ENCODE data around the gene FIGN. TPM values are rescaled to one million over a fixed set of nuclear protein-coding genes. Genes with fewer than 3 reads are reported as not detected.

The FIGN gene
- total and polyA plus RNA-seq, 2 of the 4 experiments (the other 2 are of a cell fraction) = 0.77 to 0.90 TPM

- H2BK15ac ChIP-seq (ENCODE audit: low read depth, low read length) = no peak overlapping the region
- H4K5ac ChIP-seq (ENCODE audit: low read depth, low read length) = no peak overlapping the region
- no peaks in the 10 kb centered on the region for H4K20me1 ChIP-seq (ENCODE audit: insufficient read depth, low read length)
- H3K9ac ChIP-seq (ENCODE audit: low read depth, low read length) = no peak overlapping the region
- H2AFZ ChIP-seq (replicated peaks; ENCODE audit: low read length, poor library complexity) = no peak overlapping the region
- no peak overlapping the region for H2BK20ac ChIP-seq (ENCODE audit: low read depth, low read length)
- H3K79me1 ChIP-seq (ENCODE audit: low read depth in 1 of 2, low read length in 2 of 2) = no peaks in the 10 kb centered on the region
- H2BK5ac ChIP-seq (ENCODE audit: low read depth, low read length, poor library complexity, severe bottlenecking) = no peak overlapping the region
- H3K4me2 ChIP-seq (ENCODE audit: low read depth, low read length) = no peak overlapping the region
- no peaks in the 10 kb centered on the region for H3K27me3 ChIP-seq (ENCODE audit: control insufficient read depth, insufficient read depth, low read length)
- H3K4me3 ChIP-seq (ENCODE audit: insufficient read depth, low read depth, low read length) = no peak overlapping the region
- no peak overlapping the region for H2AK5ac ChIP-seq (ENCODE audit: low read depth, low read length)
- DNase-seq (peak; percentile 55), ATAC-seq (ENCODE audit: low read depth) (peak; percentile 35; the same call in 1 of the 2 replicates)
- POLR2A ChIA-PET (ENCODE audit: unreplicated experiment) = no interaction called here
- CTCF ChIA-PET = no interaction called here
- in situ Hi-C loops (cut with MboI; ENCODE audit: low sequenced_read_pairs) (no loop called here), dilution Hi-C loops (cut with HindIII; ENCODE audit: low sequenced_read_pairs, unreplicated experiment) (no loop called here), intact Hi-C loops (cut with micrococcal nuclease) (no loop called here)
- H3K14ac ChIP-seq (replicated peaks; ENCODE audit: low read depth, low read length) = no peak overlapping the region
- no TSS peak for BruUV-seq (replicated peaks)
- no peak overlapping the region for H2AK9ac ChIP-seq (replicated peaks; ENCODE audit: low read depth, low read length, poor library complexity)
- H3K18ac ChIP-seq (ENCODE audit: low read depth, low read length) = no peak overlapping the region
- H4K8ac ChIP-seq (ENCODE audit: low read depth in 2 of 2, low read length in 2 of 2) = no peak overlapping the region
- no peaks in the 10 kb centered on the region for H3K36me3 ChIP-seq (ENCODE audit: control insufficient read depth, insufficient read depth, low read length)
- no peak overlapping the region for H3K27ac ChIP-seq (ENCODE audit: insufficient read depth, low read length)
- no peak overlapping the region for H3K23ac ChIP-seq (ENCODE audit: low read depth, low read length)
- no peak overlapping the region for H3K56ac ChIP-seq (ENCODE audit: extremely low read depth, insufficient read depth, low read length)
- no peaks in the 10 kb centered on the region for H3K9me3 ChIP-seq (ENCODE audit: control insufficient read depth, insufficient read depth, low read length)
- WGBS, 2 experiments (ENCODE audit: extremely low coverage in 2 of 2, insufficient read length in 1 of 2) = 80% methylated on average over 1 of the region's 1 CpG; no CpG with 5 or more reads in 1 of the 2 experiments
- no peaks in the 10 kb centered on the region for H3K9me1 ChIP-seq (ENCODE audit: insufficient read depth, low read length)
- H4K91ac ChIP-seq (ENCODE audit: insufficient read depth, low read depth, low read length) = no peak overlapping the region
- no peak for TF ChIP-seq POLR2A (IDR thresholded peaks at IDR 0.05; ENCODE audit: low read depth, low read length)
- 0 out of 2 replicates have a peak, but pooled peaks have one; percentile 34 for TF ChIP-seq FOS (IDR thresholded peaks at IDR 0.05; ENCODE audit: low read depth, low read length)
- peak; percentile 14; the same call in 1 of the 2 replicates for TF ChIP-seq RAD21 (IDR thresholded peaks at IDR 0.05; ENCODE audit: low read length)
- 0 out of 2 replicates have a peak, but pooled peaks have one; percentile 22 for TF ChIP-seq SMC3 (IDR thresholded peaks at IDR 0.05; ENCODE audit: low read depth, low read length)
- no peak for TF ChIP-seq RCOR1 (IDR thresholded peaks at IDR 0.05; ENCODE audit: insufficient replicate concordance, low read length)
- no peak for TF ChIP-seq CEBPB (IDR thresholded peaks at IDR 0.05; ENCODE audit: low read depth, low read length)
- TF ChIP-seq CTCF (conservative IDR thresholded peaks at IDR 0.05; ENCODE audit: low read depth, low read length) = peak; percentile 35
- no peak for TF ChIP-seq MAZ (IDR thresholded peaks at IDR 0.05; ENCODE audit: borderline replicate concordance, low read depth, low read length)
- H3K4me1 ChIP-seq (ENCODE audit: control insufficient read depth, insufficient read depth, low read length) = no peaks in the 10 kb centered on the region
- H3K4ac ChIP-seq (ENCODE audit: low read depth, low read length) = no peak overlapping the region
- no peak overlapping the region for H2BK120ac ChIP-seq (ENCODE audit: low read depth, low read length)
Measured at GRCh38 chr2:163682695-163683094, 53.1 kb downstream of the FIGN start.

Data from IMR-90 (cell line).